Endothelial cell of umbilical vein (primary cell): ENCODE measurements around the gene VTI1A. TPM values are rescaled to one million over a fixed set of nuclear protein-coding genes. Genes with fewer than 3 reads are reported as not detected.
A peak's percentile ranks its signal among the peaks of the same experiment; 100 is the strongest.

Source experiments
- BruUV-seq: library from RNA; stranded (reverse); fragments of 400-500 nt; replicated peaks from 2 replicates; lab custom pipeline; 2021; lab: Mats Ljungman, UMichigan
- CTCF ChIA-PET: fragments of 300-600, 350-600 bp; sonication (Branson Sonifier 250); formaldehyde crosslinking; loops from one replicate; lab custom pipeline; 2021; ENCODE audit warnings: antibody characterized with exemption, inconsistent platforms; lab: Charles Lee
- POLR2A ChIA-PET: fragments of 300-600, 350-600 bp; sonication (Branson Sonifier 250); formaldehyde crosslinking; loops from one replicate; lab custom pipeline; 2021; ENCODE audit warnings: antibody characterized with exemption, inconsistent platforms; lab: Charles Lee
- DNase-seq: peaks from one replicate; pipeline ENCODE4 v3.0.0-alpha.2; 2011; ENCODE audit warnings: low read depth, low spot score
- FAIRE-seq: peaks from 2 replicates; lab custom pipeline; 2011; peaks lifted over from hg19 to GRCh38; lab: Jason Lieb, UNC
- H2AFZ ChIP-seq: 2 replicates; pipeline ENCODE4 v1.6.0; 2012; ENCODE audit warnings: low read depth, low read length, control low read depth, inconsistent platforms
- H3K27ac ChIP-seq: 2 replicates; pipeline ENCODE4 v1.5.1; 2011; ENCODE audit warnings: low read depth, mild to moderate bottlenecking, control low read depth, low read length, moderate library complexity; ENCODE audit not compliant: insufficient read depth
- H3K27me3 ChIP-seq, 2 experiments: 2 replicates each; pipeline versions ENCODE4 v1.6.0 to v1.6.1; 2011; ENCODE audit warnings: low read length in 2 of 2, mixed read lengths in 1 of 2; ENCODE audit not compliant: control insufficient read depth in 2 of 2, insufficient read depth in 2 of 2
- H3K36me3 ChIP-seq, 2 experiments: 2 replicates in 1 of 2; 3 replicates in 1 of 2; pipeline ENCODE4 v1.5.1; 2011; ENCODE audit warnings: low read length in 2 of 2, mild to moderate bottlenecking in 1 of 2, moderate library complexity in 1 of 2; ENCODE audit not compliant: control insufficient read depth in 2 of 2, insufficient read depth in 2 of 2; ENCODE audit errors: extremely low read depth in 1 of 2
- H3K4me1 ChIP-seq: 3 replicates; pipeline ENCODE4 v1.5.1; 2011; ENCODE audit warnings: mild to moderate bottlenecking, low read length; ENCODE audit not compliant: control insufficient read depth, insufficient read depth; ENCODE audit errors: extremely low read depth
- H3K4me2 ChIP-seq: 2 replicates; pipeline ENCODE4 v1.6.1; 2011; ENCODE audit warnings: low read length, control low read depth, mixed read lengths; ENCODE audit not compliant: insufficient read depth
- H3K4me3 ChIP-seq, 3 experiments: fragments of 200-600 bp in 1 of 3; sonication (generic), shearing (Covaris generic) in 1 of 3; replicated peaks in 1 of 3; 2 replicates each; pipeline ENCODE4 v1.5.1; 2011 to 2016; ENCODE audit warnings: control low read depth in 3 of 3, low read length in 3 of 3, mild to moderate bottlenecking in 2 of 3, inconsistent platforms in 1 of 3, low read depth in 1 of 3, moderate library complexity in 1 of 3; ENCODE audit not compliant: insufficient read depth in 1 of 3
- H3K79me2 ChIP-seq: 2 replicates; pipeline ENCODE4 v1.6.0; 2012; ENCODE audit warnings: low read length, inconsistent platforms; ENCODE audit not compliant: control insufficient read depth, insufficient read depth
- H3K9ac ChIP-seq: replicated peaks from 2 replicates; pipeline ENCODE3; 2011; ENCODE audit warnings: low read length, control low read depth; ENCODE audit not compliant: insufficient read depth; ENCODE audit errors: extremely low read depth
- H3K9me1 ChIP-seq: replicated peaks from 3 replicates; pipeline ENCODE4 v1.6.0; 2011; ENCODE audit warnings: mild to moderate bottlenecking, low read length; ENCODE audit not compliant: control insufficient read depth, insufficient read depth; ENCODE audit errors: extremely low read depth
- H3K9me3 ChIP-seq: replicated peaks from 2 replicates; pipeline ENCODE4 v1.5.1; 2012; ENCODE audit warnings: low read length, inconsistent platforms; ENCODE audit not compliant: control insufficient read depth, insufficient read depth
- H4K20me1 ChIP-seq: replicated peaks from 2 replicates; pipeline ENCODE3; 2011; ENCODE audit warnings: mild to moderate bottlenecking, low read length; ENCODE audit not compliant: control insufficient read depth, insufficient read depth; ENCODE audit errors: extremely low read depth
- CTCF ChIP-seq, 2 donors: IDR thresholded peaks; 1 replicate in 1 of 2; 2 replicates in 1 of 2; pipeline ENCODE4 v1.5.1; 2011; ENCODE audit warnings: low read length in 2 of 2, mild to moderate bottlenecking in 2 of 2, moderate library complexity in 2 of 2, control low read depth in 1 of 2, inconsistent platforms in 1 of 2, low read depth in 1 of 2; ENCODE audit not compliant: insufficient read depth in 1 of 2; ENCODE audit errors: extremely low read depth in 1 of 2
- EZH2 ChIP-seq: IDR thresholded peaks from 2 replicates; pipeline ENCODE4 v1.6.1; 2012; ENCODE audit warnings: borderline replicate concordance, low read depth, mild to moderate bottlenecking, moderate library complexity, low read length, inconsistent platforms; ENCODE audit not compliant: severe bottlenecking
- FOS ChIP-seq: IDR thresholded peaks from 2 replicates; pipeline ENCODE4 v1.6.1; 2011; ENCODE audit warnings: mild to moderate bottlenecking, low read length, moderate library complexity, borderline replicate concordance; ENCODE audit not compliant: insufficient read depth
- POLR2AphosphoS5 ChIP-seq: IDR thresholded peaks from 2 replicates; pipeline ENCODE4 v1.6.1; 2012; ENCODE audit warnings: low read depth, mild to moderate bottlenecking, control low read depth, low read length, moderate library complexity; ENCODE audit not compliant: insufficient read depth
- dilution Hi-C: fragments of 300-500 bp; cut with MboI; formaldehyde crosslinking; loops from one replicate; pipeline ENCODE4 v1.15.0; 2019; ENCODE audit warnings: low sequenced_read_pairs; ENCODE audit not compliant: extremely low pct_ligation_motif_present
- intact Hi-C: fragments of 100-400 bp; cut with micrococcal nuclease; formaldehyde crosslinking; loops from one replicate; pipeline ENCODE4 v1.10.0; 2022
- polyA plus RNA-seq, 4 experiments: library from polyadenylated mRNA; depleted of rRNA in 3 of 4; stranded (reverse) in 3 of 4; unstranded in 1 of 4; fragments of >200 nt; gene quantifications; 2 replicates each; pipeline versions ENCODE4 v1.2.1 to v1.2.3, GENCODE V29; 2011 to 2012; ENCODE audit warnings: missing spikeins in 1 of 4
- total RNA-seq: library from RNA; stranded (reverse); gene quantifications from 2 replicates; pipeline ENCODE4 v1.2.3, GENCODE V29; 2021

The VTI1A gene
- total and polyA plus RNA-seq, 2 donors (not counting 3 experiments of a cell fraction or from before 2014, with no cell fraction given) = 10.8 to 35.6 TPM

- POLR2A ChIA-PET = no interaction called here
- H3K4me1 ChIP-seq = no peaks in the 10 kb centered on the region
These were observed 79.1 kb downstream of the VTI1A start for GRCh38 chr10:112526139-112526538.

More at GRCh38 chr10:112526139-112526538, 79.1 kb downstream of the VTI1A start:
- TF ChIP-seq CTCF (IDR thresholded peaks at IDR 0.05; ENCODE audit: extremely low read depth in 1 of 2, insufficient read depth in 1 of 2, low read depth in 1 of 2, low read length in 2 of 2) (no peak), FOS (peak; percentile 30), EZH2 (no peak), POLR2AphosphoS5 (no peak)
- no peaks in the 10 kb centered on the region for H3K79me2 ChIP-seq
- no peak for FAIRE-seq
- H3K4me2 ChIP-seq = no peak overlapping the region
- no peak overlapping the region for H2AFZ ChIP-seq
- dilution Hi-C loops = no loop called here
- CTCF ChIA-PET = interaction anchor here (2.4 kb wide), 1 partner anchor 10 kb away, joined by 6 read pairs; no protein-coding TSS in a partner anchor
- H3K27me3 ChIP-seq = no peaks in the 10 kb centered on the region
- no peaks in the 10 kb centered on the region for H4K20me1 ChIP-seq
- H3K36me3 ChIP-seq = no peaks in the 10 kb centered on the region
- no peak overlapping the region for H3K9ac ChIP-seq
- no TSS peak for BruUV-seq
- H3K9me1 ChIP-seq = no peaks in the 10 kb centered on the region
- no peak overlapping the region for H3K4me3 ChIP-seq
- intact Hi-C loops = no loop called here
- no peak overlapping the region for H3K27ac ChIP-seq
- no peak for DNase-seq
- H3K9me3 ChIP-seq = no peaks in the 10 kb centered on the region
